T-helper 1 cell treated with Interleukin-12 subunit alpha and Interleukin-12 subunit beta and Interleukin-4 antibody, amounts not matched to agents 30 μg/mL and 1 μg/mL, for 36 hours (primary cell): ENCODE results near the gene NPTX1.

Experiments used
- H3K27ac Mint-ChIP-seq: one replicate; pipeline ENCODE4 v1.8.0; 2021; ENCODE audit warnings: mild to moderate bottlenecking, mixed read lengths
- H3K27me3 Mint-ChIP-seq: one replicate; pipeline ENCODE4 v1.8.0; 2021; ENCODE audit warnings: low read depth, mixed read lengths
- H3K36me3 Mint-ChIP-seq: one replicate; pipeline ENCODE4 v1.8.0; 2021; ENCODE audit warnings: low read depth, mixed read lengths
- H3K4me1 Mint-ChIP-seq: one replicate; pipeline ENCODE4 v1.8.0; 2021; ENCODE audit warnings: low read depth, mixed read lengths
- H3K4me3 Mint-ChIP-seq: one replicate; pipeline ENCODE4 v1.8.0; 2021; ENCODE audit warnings: mild to moderate bottlenecking, moderate library complexity, mixed read lengths
- H3K9me3 Mint-ChIP-seq: one replicate; pipeline ENCODE4 v1.8.0; 2021; ENCODE audit warnings: mixed read lengths

Gene NPTX1

DNA sequence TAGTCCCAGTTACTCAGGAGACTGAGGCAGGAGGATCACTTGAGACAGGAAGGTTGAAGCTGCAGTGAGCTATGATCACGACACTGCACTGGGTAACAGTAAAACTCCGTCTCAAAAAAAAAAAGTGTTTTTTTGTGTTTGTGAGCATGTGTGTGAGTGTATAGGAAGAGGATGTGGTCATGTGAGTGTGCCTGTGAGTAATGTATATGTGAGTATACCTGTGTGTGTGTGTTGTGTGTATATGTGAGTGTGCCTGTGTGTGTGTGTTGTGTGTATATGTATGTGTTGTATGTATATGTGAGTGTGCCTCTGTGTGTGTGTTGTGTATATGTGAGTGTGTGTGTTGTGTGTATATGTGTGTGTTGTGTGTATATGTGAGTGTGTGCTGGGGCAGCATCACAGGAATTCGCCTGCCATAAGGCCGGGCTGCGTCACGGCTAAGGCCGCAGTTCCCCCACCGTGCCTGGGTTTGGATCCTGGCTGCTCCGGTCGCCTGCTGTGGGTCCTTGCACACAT is 21.4 kb upstream of the NPTX1 start:
- Mint-ChIP-seq H3K9me3 (no peaks in the 10 kb centered on the region), H3K27ac (no peak overlapping the region), H3K36me3 (no peaks in the 10 kb centered on the region), H3K4me3 (no peak overlapping the region), H3K4me1 (peaks cover 8% of the 10 kb centered on the region), H3K27me3 (peaks cover 24% of the 10 kb centered on the region)

DNA sequence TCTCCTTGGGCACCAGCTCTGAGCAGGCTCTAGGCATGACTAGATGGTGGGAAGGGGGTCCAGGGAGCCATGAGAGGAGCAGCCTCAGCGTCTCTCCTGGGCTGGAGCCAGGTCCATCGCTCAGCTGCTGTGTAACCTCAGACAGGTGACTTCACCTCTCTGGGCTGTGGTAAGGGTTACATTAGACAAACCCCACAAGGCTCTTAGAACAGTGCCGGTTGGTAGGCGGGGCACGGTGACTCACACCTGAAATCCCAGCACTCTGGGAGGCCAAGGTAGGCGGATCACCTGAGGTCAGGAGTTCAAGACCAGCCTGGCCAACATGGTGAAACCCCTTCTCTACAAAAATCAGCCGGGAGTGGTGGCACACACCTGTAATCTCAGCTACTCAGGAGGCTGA is 18.1 kb upstream of the NPTX1 start:
- no peaks in the 10 kb centered on the region for H3K36me3 Mint-ChIP-seq
- H3K9me3 Mint-ChIP-seq = no peaks in the 10 kb centered on the region
- no peak overlapping the region for H3K4me3 Mint-ChIP-seq
- peaks cover 25% of the 10 kb centered on the region for H3K27me3 Mint-ChIP-seq
- H3K27ac Mint-ChIP-seq = no peak overlapping the region
- peaks cover 8% of the 10 kb centered on the region for H3K4me1 Mint-ChIP-seq

DNA sequence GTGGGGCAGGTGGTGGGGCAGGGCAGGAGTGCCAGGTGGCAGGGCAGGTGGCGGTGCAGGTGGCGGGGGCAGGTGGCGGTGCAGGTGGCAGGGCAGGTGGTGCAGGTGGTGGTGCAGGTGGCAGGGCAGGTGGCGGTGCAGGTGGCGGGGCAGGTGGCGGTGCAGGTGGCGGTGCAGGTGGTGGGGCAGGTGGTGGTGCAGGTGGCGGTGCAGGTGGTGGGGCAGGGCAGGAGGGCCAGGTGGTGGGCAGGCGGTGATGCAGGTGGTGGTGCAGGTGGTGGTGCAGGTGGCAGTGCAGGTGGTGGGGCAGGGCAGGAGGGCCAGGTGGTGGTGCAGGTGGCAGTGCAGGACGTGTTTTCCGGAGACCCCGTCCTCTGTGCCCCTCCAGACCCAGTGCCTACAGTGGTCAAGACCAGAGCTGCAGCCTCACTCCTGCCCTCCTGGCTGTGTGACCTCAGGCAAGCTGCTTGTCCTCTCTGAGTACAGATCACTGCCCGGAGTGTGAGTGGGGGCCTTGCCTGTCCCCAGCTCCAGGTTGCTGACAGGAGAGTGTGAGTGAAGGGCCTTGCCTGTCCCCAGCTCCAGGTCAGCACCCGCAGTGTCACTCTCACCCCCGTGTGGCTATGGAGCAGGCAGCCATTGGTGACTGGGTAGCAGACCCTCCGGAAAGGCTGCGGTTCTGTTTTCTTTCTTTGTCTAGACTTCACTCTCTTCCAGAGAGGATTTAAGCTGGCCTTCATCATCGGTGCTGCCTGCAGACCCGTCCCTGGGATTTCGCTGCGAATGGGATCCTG is 16.1 kb upstream of the NPTX1 start:
- H3K27ac Mint-ChIP-seq = no peak overlapping the region
- no peak overlapping the region for H3K4me3 Mint-ChIP-seq
- H3K9me3 Mint-ChIP-seq = no peaks in the 10 kb centered on the region
- peaks cover 17% of the 10 kb centered on the region for H3K27me3 Mint-ChIP-seq
- H3K36me3 Mint-ChIP-seq = no peaks in the 10 kb centered on the region
- H3K4me1 Mint-ChIP-seq = peaks cover 5% of the 10 kb centered on the region

DNA sequence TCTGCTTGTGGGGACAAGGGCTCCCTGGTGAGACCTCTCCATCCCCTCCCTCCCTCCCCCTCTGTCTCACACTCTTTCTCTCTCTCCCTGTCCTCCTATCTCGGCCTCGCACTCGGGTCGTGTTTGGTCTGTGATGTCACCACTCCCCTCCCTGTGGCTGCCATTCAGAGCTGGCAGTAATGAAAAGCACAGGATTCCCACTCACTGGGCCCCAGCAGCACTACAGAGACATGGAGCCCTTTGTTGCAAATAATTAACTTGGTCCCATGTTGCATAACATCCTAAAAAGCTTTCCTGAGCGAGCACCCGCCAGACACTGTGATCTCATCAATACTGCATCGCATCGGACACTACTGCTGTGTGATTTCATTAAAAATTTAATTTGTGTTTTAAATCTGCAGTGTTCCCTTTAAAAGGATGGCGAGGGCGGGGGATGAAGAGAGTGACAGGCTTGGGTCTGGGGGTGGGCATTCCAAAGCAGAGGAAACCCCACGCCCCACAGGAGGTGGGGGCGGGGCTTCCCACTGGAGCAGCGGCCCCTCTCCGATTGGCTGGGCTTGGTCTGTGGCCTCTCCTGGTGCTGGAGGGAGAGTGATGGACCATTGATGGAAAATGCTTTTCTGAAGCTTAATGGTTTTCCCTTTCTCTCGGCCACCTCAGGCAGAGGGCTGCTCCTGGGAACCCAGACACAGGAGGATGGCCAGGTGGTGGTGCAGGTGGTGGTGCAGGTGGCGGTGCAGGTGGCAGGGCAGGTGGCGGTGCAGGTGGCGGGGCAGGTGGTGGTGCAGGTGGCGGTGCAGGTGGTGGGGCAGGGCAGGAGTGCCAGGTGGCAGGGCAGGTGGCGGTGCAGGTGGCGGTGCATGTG is 15.3 kb upstream of the NPTX1 start:
- Mint-ChIP-seq H3K4me3 (no peak overlapping the region), H3K9me3 (no peaks in the 10 kb centered on the region), H3K27ac (no peak overlapping the region), H3K4me1 (no peaks in the 10 kb centered on the region), H3K36me3 (no peaks in the 10 kb centered on the region), H3K27me3 (peaks cover 24% of the 10 kb centered on the region)

DNA sequence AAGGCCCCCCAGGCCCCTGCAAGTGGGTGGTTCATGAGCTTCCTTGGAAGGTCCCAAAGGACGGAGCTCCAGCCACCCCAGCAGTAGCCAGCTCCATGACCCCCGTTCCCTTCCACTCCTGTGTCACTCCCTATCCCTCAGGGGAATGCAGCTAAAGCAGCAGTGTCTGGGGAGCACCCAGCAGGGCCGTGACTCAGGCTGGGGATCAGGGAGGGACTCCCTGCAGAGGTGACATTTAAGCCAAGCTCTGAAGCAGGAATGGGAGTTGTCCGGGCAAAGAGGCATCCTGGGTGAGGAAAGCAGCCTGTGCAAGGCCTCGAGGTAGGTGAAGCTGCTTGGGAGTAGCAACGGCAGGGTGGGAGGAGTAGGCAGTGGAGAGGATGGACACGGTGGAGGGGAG is 11.1 kb upstream of the NPTX1 start:
- Mint-ChIP-seq H3K9me3 (no peaks in the 10 kb centered on the region), H3K4me1 (no peaks in the 10 kb centered on the region), H3K36me3 (no peaks in the 10 kb centered on the region), H3K27ac (no peak overlapping the region), H3K4me3 (no peak overlapping the region), H3K27me3 (peaks cover 31% of the 10 kb centered on the region)

DNA sequence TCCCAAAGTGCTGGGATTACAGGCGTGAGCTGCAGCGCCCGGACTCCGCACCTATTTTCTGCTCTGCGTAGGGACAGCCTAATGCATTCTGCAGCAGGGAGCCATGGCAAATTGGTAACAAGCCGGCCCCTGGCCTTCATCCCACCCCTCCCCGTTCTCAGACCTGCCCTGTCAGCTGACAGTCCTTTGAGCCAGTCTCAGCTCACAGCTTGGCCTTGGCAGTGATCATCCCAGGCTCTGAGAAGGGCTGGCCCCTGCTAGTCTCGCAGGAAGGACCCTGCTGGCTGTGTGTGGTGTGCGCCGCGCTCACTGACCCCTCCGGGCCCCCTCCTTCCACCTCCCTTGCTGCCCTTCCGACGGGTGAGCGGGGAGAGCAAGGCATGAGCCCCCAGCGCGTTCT is 10.3 kb upstream of the NPTX1 start:
- no peak overlapping the region for H3K27ac Mint-ChIP-seq
- H3K4me1 Mint-ChIP-seq = no peaks in the 10 kb centered on the region
- no peaks in the 10 kb centered on the region for H3K9me3 Mint-ChIP-seq
- H3K4me3 Mint-ChIP-seq = no peak overlapping the region
- peaks cover 40% of the 10 kb centered on the region for H3K27me3 Mint-ChIP-seq
- H3K36me3 Mint-ChIP-seq = no peaks in the 10 kb centered on the region

DNA sequence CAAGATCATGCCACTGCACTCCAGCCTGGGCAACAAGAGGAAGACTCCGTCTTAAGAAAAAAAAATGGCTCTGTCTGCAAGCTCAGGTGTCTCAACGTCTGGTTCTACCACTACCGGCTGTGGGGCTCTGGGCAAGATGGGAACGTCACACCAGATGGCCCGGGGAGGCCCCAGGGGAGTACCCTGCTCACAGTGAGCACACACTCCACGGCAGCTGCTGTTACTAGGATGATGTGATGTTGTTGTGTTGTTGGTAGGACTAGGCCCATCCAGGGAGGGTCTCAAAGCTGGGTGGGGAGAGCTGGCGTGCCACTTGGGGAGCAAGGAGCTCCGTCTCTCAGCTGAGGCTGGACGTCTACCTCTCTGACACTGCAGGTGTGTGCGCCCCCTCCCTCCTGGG is 9.4 kb upstream of the NPTX1 start:
- Mint-ChIP-seq H3K27me3 (peaks cover 47% of the 10 kb centered on the region), H3K36me3 (no peaks in the 10 kb centered on the region), H3K27ac (no peak overlapping the region), H3K9me3 (no peaks in the 10 kb centered on the region), H3K4me3 (no peak overlapping the region), H3K4me1 (no peaks in the 10 kb centered on the region)

DNA sequence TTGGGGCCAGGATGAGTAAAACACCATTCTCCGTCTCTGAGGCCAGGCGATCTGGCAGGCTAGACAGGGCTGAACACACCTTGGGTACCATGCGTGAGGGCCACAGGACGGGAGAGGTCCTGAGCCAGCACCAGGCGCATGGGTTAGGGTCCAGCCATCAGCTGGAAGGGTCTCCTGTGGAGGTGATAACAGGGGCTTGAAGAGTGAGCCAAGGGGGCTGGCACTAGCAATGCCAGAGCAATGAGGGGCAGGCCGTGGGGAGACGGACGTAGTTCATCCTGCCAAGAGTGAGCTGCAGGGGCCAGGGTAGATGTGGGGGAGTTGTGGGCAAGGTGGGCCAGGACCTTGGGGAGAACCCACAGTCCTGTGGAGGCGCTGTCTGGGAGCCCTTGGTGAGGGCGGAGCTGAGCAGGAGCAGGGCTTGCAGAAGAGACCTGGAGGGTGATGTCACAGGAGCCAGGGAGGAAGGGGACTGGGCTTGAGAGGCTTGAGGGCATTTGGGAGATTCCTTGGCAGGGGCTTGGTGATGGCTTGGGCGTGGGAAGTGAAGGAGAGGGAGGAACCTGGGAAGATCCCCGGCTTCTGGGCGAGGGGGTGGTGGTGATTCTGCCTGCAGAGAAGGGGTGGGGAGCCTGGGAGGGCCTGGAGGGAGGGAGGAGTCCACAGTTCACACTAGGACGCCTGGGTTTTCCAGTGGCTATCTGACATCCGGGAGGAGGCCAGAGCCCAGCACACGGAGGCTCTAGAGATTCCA is 6.3 kb upstream of the NPTX1 start:
- H3K27ac Mint-ChIP-seq = no peak overlapping the region
- H3K4me1 Mint-ChIP-seq = no peaks in the 10 kb centered on the region
- no peak overlapping the region for H3K4me3 Mint-ChIP-seq
- no peaks in the 10 kb centered on the region for H3K36me3 Mint-ChIP-seq
- H3K27me3 Mint-ChIP-seq = peaks cover 65% of the 10 kb centered on the region
- no peaks in the 10 kb centered on the region for H3K9me3 Mint-ChIP-seq

DNA sequence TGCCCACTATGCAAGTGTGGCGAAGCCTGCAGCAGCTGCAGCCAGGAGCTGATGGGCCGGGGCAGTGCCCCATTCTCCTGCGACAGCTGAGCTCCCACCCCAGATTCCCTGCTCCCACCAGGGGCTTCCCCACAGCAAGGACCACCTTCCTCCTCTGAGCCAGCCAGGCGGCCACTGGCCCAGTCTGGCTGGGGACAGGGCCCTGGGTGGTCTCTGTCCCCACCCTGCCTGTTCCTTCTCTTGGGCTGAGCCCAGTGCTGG is 5.6 kb upstream of the NPTX1 start:
- Mint-ChIP-seq H3K36me3 (no peaks in the 10 kb centered on the region), H3K4me1 (no peaks in the 10 kb centered on the region), H3K4me3 (no peak overlapping the region), H3K27ac (no peak overlapping the region), H3K27me3 (peaks cover 58% of the 10 kb centered on the region), H3K9me3 (no peaks in the 10 kb centered on the region)

DNA sequence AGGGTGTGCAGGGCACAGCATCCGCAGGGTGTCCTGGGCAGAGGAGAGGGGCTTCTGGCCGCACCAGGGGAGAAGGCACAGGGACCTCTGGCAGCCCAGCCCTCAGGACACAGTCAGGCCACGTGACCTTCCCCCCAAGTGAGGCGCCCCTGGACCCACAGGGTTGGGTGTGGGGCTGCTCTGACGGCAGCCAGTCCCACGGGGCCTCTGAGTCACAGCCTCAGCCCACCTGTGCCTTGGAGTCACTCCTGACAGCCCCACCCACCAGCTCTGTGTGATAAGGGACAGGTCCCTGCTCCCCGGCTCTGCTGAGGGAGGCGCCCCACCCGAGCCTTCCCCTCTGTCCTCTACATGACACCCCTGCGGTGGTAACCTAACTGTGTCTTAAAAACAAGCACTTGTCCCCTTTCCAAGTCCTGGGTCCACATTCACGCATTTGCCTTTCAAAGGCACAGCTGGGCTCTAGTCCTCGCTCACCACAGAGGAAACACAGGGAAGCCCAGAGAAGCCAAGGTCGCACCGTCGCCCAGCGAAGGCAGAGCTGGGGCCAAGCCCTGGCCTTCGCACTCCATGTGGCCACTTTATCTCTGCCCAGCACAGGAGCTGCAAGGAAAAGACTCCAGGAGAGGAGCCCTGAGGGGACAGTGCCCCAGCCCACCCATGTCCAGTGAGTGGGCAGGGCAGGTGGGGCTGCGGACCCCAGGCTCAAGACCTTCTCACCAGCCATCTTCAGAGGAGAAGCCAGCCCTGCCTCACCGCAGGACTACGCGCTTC is 5.1 kb upstream of the NPTX1 start:
- no peaks in the 10 kb centered on the region for H3K36me3 Mint-ChIP-seq
- no peaks in the 10 kb centered on the region for H3K9me3 Mint-ChIP-seq
- no peaks in the 10 kb centered on the region for H3K4me1 Mint-ChIP-seq
- H3K27ac Mint-ChIP-seq = no peak overlapping the region
- no peak overlapping the region for H3K4me3 Mint-ChIP-seq
- H3K27me3 Mint-ChIP-seq = peaks cover 56% of the 10 kb centered on the region

DNA sequence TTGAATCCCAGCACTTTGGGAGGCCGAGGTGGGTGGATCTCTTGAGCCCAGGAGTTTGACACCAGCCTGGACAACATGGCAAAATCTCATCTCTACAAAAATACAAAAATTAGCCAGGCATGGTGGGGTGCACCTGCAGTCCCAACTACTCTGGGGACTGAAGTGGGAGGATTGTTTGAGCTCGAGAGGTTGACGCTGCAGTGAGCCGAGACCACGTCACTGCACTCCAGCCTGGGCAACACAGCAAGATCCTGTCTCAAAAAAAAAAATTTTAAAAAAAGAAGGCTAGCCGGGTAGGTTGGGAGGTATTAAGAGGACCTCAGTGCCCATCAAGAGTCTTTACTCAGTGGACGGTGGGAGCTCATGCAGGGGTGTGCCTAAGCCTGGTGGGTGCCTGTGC is 3.8 kb upstream of the NPTX1 start:
- Mint-ChIP-seq H3K4me3 (no peak overlapping the region), H3K27ac (no peak overlapping the region), H3K4me1 (peaks cover 2% of the 10 kb centered on the region), H3K27me3 (peaks cover 54% of the 10 kb centered on the region), H3K36me3 (no peaks in the 10 kb centered on the region), H3K9me3 (no peaks in the 10 kb centered on the region)

DNA sequence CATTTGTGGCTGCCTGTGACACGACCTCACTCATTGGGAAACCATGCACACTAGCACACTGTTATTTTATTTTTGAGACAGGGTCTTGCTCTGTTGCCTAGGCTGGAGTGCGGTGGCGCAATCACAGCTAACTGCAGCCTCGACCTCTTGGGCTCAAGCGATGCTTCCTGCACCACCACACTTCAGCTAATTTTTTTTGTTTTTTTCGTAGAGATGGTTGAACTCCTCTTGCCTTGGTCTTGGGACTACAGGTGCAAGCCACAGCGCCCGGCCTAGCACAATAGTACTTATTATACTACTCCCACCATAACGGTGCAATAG is 2.8 kb upstream of the NPTX1 start:
- peaks cover 65% of the 10 kb centered on the region for H3K27me3 Mint-ChIP-seq
- H3K9me3 Mint-ChIP-seq = no peaks in the 10 kb centered on the region
- H3K4me1 Mint-ChIP-seq = peaks cover 11% of the 10 kb centered on the region
- peak overlapping the region; percentile 54 for H3K4me3 Mint-ChIP-seq
- H3K27ac Mint-ChIP-seq = no peak overlapping the region
- H3K36me3 Mint-ChIP-seq = peaks cover 2% of the 10 kb centered on the region

DNA sequence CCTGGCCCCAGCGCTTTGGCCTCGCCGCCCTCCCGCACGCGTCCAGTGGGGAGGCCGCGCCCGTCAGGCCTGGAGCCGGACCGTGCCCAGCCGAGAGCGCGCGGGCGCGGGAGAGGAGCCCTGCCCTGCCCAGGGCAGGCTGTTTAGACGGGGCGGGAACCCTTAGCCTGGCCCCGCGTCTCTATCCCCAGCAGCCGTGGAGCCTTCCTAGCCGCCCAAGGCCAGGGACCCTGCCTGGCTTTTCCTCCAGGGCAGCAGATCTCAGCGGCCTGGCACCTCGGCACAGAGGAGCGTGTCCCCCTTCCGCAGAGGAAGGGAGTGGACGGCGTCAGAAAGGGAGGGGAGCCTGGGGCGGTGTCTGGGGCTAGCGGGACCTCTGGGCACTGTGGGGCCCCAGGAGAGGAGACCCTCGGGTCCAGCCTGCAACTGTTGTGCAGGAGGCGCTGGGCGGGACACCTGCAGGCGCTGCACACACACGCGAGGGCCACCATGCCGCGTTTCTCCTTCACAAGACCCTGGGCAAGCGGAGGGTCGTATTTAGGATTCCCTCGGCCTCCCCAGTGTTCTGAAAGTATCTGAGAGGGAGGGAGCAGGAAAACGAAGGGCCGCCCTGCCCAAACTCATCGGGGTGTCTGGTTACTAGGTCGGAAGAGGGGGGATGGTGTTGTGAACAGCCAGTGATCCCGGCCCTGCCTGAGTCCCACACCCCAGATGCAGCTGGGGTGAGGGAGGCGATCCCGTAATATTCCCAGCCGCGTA is 2.3 kb upstream of the NPTX1 start:
- Mint-ChIP-seq H3K4me3 (no peak overlapping the region), H3K27me3 (peaks cover 67% of the 10 kb centered on the region), H3K4me1 (peaks cover 11% of the 10 kb centered on the region), H3K36me3 (peaks cover 2% of the 10 kb centered on the region), H3K27ac (no peak overlapping the region), H3K9me3 (no peaks in the 10 kb centered on the region)
